ENCODE measurements around the gene SLC35E1.

Gene SLC35E1

GRCh38 chr19:16529466-16530144 lies 42.6 kb downstream of the SLC35E1 start:
- in situ Hi-C loops (cut with HindIII; ENCODE audit: low pct_ligation_motif_present, low sequenced_read_pairs), result no loop called here

GRCh38 chr19:16527971-16528521 lies 44.2 kb downstream of the SLC35E1 start:
- TF ChIP-seq CTCF (IDR thresholded peaks at IDR 0.05; ENCODE audit: low read depth, low read length, missing control alignments), result peak; percentile 65
- Histone ChIP-seq H3K27me3 (replicated peaks) (no peaks in the 10 kb centered on the region), H3K36me3 (replicated peaks) (peaks cover 93% of the 10 kb centered on the region), H3K27ac (no peak overlapping the region), H3K4me3 (ENCODE audit: low read depth, low read length) (no peak overlapping the region)
- no peak for DNase-seq
- in situ Hi-C loops (cut with HindIII; ENCODE audit: low pct_ligation_motif_present, low sequenced_read_pairs), result no loop called here

More at GRCh38 chr19:16529466-16530144, 42.6 kb downstream of the SLC35E1 start:
- DNase-seq, result no peak
- H3K36me3 ChIP-seq (replicated peaks), result peaks cover 92% of the 10 kb centered on the region
- H3K27me3 ChIP-seq (replicated peaks), result no peaks in the 10 kb centered on the region
- TF ChIP-seq CTCF (IDR thresholded peaks at IDR 0.05; ENCODE audit: low read depth, low read length, missing control alignments), result no peak
- no peak overlapping the region for H3K27ac ChIP-seq
- no peak overlapping the region for H3K4me3 ChIP-seq (ENCODE audit: low read depth, low read length)

- DNase-seq, result no peak
- Histone ChIP-seq H3K4me3 (ENCODE audit: low read depth, low read length) (no peak overlapping the region), H3K27ac (no peak overlapping the region), H3K27me3 (replicated peaks) (no peaks in the 10 kb centered on the region), H3K36me3 (replicated peaks) (peaks cover 93% of the 10 kb centered on the region)
- no peak for TF ChIP-seq CTCF (IDR thresholded peaks at IDR 0.05; ENCODE audit: low read depth, low read length, missing control alignments)
- in situ Hi-C loops (cut with HindIII; ENCODE audit: low pct_ligation_motif_present, low sequenced_read_pairs), result no loop called here
Observed at GRCh38 chr19:16527334-16527935, 44.8 kb downstream of the SLC35E1 start.

- Histone ChIP-seq H3K27ac (no peak overlapping the region), H3K36me3 (replicated peaks) (peaks cover 93% of the 10 kb centered on the region), H3K27me3 (replicated peaks) (no peaks in the 10 kb centered on the region), H3K4me3 (ENCODE audit: low read depth, low read length) (no peak overlapping the region)
- in situ Hi-C loops (cut with HindIII; ENCODE audit: low pct_ligation_motif_present, low sequenced_read_pairs), result no loop called here
- no peak for DNase-seq
- no peak for TF ChIP-seq CTCF (IDR thresholded peaks at IDR 0.05; ENCODE audit: low read depth, low read length, missing control alignments)
Observed at GRCh38 chr19:16525751-16526481, 46.3 kb downstream of the SLC35E1 start.

- Histone ChIP-seq H3K27ac (no peak overlapping the region), H3K27me3 (replicated peaks) (no peaks in the 10 kb centered on the region), H3K36me3 (replicated peaks) (peaks cover 93% of the 10 kb centered on the region), H3K4me3 (ENCODE audit: low read depth, low read length) (no peak overlapping the region)
- no peak for DNase-seq
- no peak for TF ChIP-seq CTCF (IDR thresholded peaks at IDR 0.05; ENCODE audit: low read depth, low read length, missing control alignments)
- in situ Hi-C loops (cut with HindIII; ENCODE audit: low pct_ligation_motif_present, low sequenced_read_pairs), result no loop called here
Observed at GRCh38 chr19:16524991-16525734, 47.1 kb downstream of the SLC35E1 start.
